NB4 (cell line): Measurements from ENCODE around the gene ADAMTSL1.

Source experiments
- DNase-seq: peaks from one replicate; pipeline ENCODE4 v3.0.0; 2010; ENCODE audit warnings: low read depth
- H3K4me3 ChIP-seq: one replicate; pipeline ENCODE4 v1.5.1; 2011; ENCODE audit warnings: mild to moderate bottlenecking, low read depth, low read length, moderate library complexity
- CTCF ChIP-seq: IDR thresholded peaks from one replicate; pipeline ENCODE4 v1.5.1; 2012; ENCODE audit warnings: low read depth, low read length
- MAX ChIP-seq: IDR thresholded peaks from 2 replicates; pipeline ENCODE4 v1.6.1; 2011; ENCODE audit warnings: low read depth, low read length
- MYC ChIP-seq: IDR thresholded peaks from 2 replicates; pipeline ENCODE4 v1.6.1; 2011; ENCODE audit warnings: low read depth, low read length
- POLR2A ChIP-seq: IDR thresholded peaks from 2 replicates; pipeline ENCODE4 v1.6.1; 2011; ENCODE audit warnings: mild to moderate bottlenecking; ENCODE audit not compliant: insufficient read length; ENCODE audit errors: extremely low read depth

Gene ADAMTSL1

DNA sequence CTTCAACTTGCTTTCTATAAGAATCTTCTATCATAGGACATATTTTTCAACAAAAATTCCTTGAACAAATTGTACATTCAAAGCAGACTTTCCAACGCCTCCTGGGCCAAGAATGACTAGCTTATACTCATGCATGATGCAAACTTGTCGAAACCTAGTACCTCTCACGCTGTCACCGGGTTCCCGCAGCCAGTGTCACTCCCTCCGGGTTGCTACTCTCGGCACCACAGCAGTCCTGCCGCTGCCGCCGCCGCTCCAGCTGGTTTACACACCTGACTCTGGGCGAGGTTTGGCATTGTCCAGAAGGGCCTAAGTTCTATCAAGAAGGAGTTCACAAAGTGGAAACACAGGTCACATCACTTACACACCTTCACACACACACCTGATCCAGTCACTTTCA lies 244.4 kb downstream of the ADAMTSL1 start:
- TF ChIP-seq CTCF (no peak), MYC (no peak), POLR2A (no peak), MAX (no peak)
- DNase-seq: no peak
- H3K4me3 ChIP-seq: no peak overlapping the region

DNA sequence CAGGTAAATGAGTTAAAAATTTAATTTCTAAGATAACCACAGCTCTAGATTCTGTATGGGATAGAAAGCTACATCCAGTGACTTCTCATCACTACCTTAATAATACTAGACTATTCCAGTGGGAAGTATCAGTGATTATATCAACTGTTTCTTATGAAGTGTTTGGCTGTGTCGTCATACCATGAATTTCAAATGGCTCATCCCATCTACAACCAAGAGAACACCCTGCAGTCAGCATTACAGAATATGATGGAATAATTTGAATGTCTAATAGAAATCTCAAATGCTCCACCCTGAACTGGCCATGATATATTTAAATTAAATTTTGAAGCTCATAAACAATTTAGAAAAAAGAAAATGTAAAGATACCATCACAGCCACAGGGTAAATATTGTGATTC lies 245.0 kb downstream of the ADAMTSL1 start:
- no peak for TF ChIP-seq POLR2A
- no peak overlapping the region for H3K4me3 ChIP-seq
- DNase-seq: no peak

- H3K4me3 ChIP-seq: no peak overlapping the region
- no peak for TF ChIP-seq CTCF
- no peak for TF ChIP-seq MAX
- TF ChIP-seq MYC: no peak
- no peak for TF ChIP-seq POLR2A
- no peak for DNase-seq
These were observed 246.7 kb downstream of the ADAMTSL1 start for GRCh38 chr9:18720691-18721090.

- H3K4me3 ChIP-seq: no peak overlapping the region
- DNase-seq: no peak
- TF ChIP-seq MAX (no peak), POLR2A (no peak), CTCF (no peak), MYC (no peak)
These were observed 247.5 kb downstream of the ADAMTSL1 start for GRCh38 chr9:18721267-18721994.

GRCh38 chr9:18721995-18722310 lies 248.0 kb downstream of the ADAMTSL1 start:
- no peak overlapping the region for H3K4me3 ChIP-seq
- TF ChIP-seq POLR2A (no peak), MYC (no peak), CTCF (no peak), MAX (no peak)
- DNase-seq: no peak

- no peak overlapping the region for H3K4me3 ChIP-seq
- TF ChIP-seq CTCF (no peak), MYC (no peak), POLR2A (no peak), MAX (no peak)
- DNase-seq: no peak
These were observed 248.9 kb downstream of the ADAMTSL1 start for GRCh38 chr9:18722882-18723281.
